ENCODE results near the gene FAM193A.
"Not testable (repeated sequence)": the region's sequence is repeated elsewhere in the genome, so short reads cannot be mapped to it uniquely, and the experiment has no call there.

FAM193A gene

DNA sequence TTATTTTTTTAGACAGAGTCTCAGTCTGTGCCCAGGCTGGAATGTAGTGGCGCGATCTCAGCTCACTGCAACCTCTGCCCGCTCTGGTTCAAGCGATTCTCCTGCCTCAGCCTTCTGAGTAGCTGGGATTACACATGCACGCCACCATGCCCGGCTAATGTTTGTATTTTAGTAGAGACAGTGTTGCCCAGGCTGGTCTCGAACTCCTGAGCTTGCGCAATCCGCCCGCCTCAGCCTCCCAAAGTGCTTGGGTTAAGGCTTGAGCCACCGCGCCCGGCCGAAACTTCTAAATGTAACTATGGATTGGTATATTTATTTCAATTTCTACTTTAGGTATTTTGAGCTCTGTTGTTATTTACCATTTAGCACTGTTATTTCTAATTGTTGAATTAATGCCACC, 79.4 kb downstream of the FAM193A start:
- no peak for DNase-seq (ENCODE audit: low read depth in 2 of 2)

DNA sequence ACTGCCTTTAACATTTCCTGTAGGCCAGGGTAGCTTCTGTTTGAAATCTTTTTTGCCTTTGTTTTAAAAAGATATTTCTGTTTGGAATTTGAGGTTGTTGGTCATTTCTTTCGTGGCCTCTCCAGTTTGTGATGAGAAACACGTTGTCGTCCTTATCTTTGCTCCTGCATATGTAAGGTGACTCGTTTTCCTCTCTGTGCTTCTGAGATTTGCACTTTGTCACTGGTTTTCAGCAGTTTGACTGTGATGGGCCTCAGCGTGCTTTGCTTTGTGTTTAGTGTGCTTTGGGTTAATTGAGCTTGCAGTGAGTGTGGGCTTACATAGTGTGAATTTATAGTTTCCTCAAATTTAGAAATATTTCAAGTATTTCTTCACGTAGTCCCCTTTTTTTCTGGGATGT, 81.5 kb downstream of the FAM193A start:
- no peak for DNase-seq (ENCODE audit: low read depth in 2 of 2)

DNA sequence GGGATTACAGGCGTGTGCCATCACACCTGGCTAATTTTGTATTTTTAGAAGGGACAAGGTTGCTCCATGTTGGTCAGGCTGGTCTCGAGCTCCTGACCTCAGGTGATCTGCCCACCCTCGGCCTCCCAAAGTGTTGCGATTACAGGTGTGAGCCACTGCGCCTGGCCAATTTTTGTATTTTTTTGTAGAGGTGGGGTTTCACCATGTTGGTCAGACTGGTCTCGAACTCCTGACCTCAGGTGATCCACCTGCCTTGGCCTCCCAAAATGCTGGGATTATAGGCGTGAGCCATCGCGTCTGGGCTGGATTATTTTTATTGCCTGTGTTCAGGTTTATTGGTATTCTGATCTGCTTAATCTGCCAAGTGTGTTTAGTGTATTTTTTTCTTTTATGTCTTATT, 82.3 kb downstream of the FAM193A start:
- DNase-seq (ENCODE audit: low read depth in 2 of 2) = not testable (repeated sequence)

DNA sequence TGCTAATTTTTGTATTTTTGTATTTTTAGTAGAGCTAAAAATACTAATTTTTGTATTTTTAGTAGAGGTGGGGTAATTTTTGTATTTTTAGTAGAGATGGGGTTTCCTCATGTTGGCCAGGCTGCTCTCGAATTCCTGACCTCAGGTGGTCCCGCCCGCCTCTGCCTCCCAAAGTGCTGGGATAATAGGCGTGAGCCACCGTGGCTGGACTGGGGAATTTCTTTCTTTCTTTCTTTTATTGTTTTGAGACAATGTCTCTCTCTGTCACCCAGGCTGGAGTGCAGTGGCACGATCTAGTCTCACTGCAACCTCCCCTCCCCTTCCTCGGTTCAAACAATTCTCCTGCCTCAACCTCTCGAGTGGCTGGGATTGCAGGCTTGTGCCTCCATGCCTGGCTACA, 83.0 kb downstream of the FAM193A start:
- DNase-seq (ENCODE audit: low read depth in 2 of 2) = no peak

GRCh38 chr4:2621419-2621818, 85.0 kb downstream of the FAM193A start:
- DNase-seq (ENCODE audit: low read depth in 2 of 2) = no peak

- no peak for DNase-seq (ENCODE audit: low read depth in 2 of 2)
Observed at GRCh38 chr4:2623442-2623841, 87.0 kb downstream of the FAM193A start.

GRCh38 chr4:2624782-2625530, 88.5 kb downstream of the FAM193A start:
- no peak for DNase-seq (ENCODE audit: low read depth in 2 of 2)

GRCh38 chr4:2626231-2626630, 89.8 kb downstream of the FAM193A start:
- no peak for DNase-seq (ENCODE audit: low read depth in 2 of 2)

GRCh38 chr4:2630556-2631273, 94.3 kb downstream of the FAM193A start:
- DNase-seq (ENCODE audit: low read depth in 2 of 2) = no peak

- DNase-seq (ENCODE audit: low read depth in 2 of 2) = no peak
Observed at GRCh38 chr4:2634014-2634413, 97.6 kb downstream of the FAM193A start.

DNA sequence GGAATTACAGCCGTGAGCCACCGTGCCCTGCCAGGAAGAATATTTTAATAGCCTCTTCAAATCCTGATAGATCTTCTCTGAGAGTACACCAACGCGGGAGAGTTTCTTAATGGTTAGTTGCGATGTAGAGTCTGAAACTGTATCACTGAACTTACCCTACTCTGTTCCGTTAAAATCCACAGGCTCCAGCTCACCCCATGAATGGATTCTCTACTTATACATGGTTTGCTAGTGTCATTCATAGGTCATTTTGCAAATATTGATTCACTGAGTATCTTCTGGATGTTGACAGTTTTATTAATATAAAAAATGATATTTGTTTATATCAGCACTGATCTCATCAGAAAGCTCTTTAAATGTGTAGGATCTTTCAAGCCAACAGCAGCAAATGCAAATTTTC, 99.9 kb downstream of the FAM193A start:
- no peak for DNase-seq (ENCODE audit: low read depth in 2 of 2)

DNA sequence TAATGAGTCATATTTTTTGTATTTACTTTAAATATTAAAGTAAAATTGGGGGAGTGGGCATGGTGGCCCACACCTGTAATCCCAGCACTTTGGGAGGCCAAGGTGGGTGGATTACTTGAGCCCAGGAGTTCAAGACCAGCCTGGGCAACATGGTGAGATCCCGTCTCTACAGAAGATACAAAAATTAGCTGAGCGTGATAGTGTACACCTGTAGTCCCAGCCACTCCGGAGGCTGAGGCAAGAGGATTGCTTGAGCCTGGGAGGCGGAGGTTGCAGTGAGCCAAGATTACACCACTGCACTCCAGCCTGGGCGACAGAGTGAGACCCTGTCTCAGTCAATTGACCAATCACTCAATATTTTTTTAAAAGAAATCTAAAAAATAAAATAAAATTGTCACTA, 100.5 kb downstream of the FAM193A start:
- DNase-seq (ENCODE audit: low read depth in 2 of 2) = not testable (repeated sequence)

DNA sequence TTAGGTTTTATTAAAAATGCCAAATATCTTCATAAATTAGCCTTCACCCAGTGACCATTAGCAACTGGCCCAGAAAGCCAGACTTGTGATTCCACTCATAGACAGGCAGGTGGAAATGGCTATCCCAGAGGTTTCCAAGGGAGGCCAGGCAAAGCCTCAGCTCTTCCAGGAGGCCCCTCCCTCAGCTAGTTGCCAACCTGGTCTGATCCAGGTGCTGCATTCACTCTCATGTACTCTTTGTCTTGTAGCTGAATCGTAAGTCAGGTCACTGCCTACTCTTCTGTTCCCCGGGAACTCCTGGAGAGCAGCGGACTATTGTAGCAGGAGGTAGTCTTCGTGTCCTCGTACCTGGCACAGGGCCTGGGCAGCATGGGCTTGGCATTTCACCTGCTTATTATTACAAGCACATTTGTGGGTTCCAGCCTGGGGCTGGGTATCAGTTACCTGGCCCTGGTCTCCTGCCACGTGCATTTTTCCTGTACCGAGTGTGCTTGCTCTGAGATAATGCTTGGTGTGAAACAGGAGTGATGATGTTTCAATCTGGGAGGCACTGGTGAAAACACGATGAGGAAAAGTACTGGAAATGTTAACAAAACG, 101.6 kb downstream of the FAM193A start:
- DNase-seq (ENCODE audit: low read depth in 2 of 2) = no peak

GRCh38 chr4:2638730-2639129, 102.3 kb downstream of the FAM193A start:
- no peak for DNase-seq (ENCODE audit: low read depth in 2 of 2)

DNA sequence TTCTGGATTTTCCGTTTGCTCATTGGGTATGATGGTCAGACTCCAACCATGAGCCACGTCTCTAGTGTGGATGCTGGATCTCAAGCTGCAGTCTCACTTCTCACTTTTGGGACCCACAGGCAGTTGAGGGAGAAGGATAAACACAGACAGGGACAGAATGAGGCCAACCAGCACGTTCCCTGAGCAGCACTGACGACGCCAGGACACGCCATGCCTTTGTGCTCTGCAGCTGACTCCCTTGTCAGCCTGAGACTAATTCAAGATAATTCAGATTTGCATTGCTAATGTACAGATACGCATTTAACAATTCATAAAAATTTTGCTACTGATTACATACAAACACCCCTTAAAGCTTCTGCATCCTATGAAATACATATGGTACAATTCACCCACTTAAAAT, 106.5 kb downstream of the FAM193A start:
- no peak for DNase-seq (ENCODE audit: low read depth in 2 of 2)

DNA sequence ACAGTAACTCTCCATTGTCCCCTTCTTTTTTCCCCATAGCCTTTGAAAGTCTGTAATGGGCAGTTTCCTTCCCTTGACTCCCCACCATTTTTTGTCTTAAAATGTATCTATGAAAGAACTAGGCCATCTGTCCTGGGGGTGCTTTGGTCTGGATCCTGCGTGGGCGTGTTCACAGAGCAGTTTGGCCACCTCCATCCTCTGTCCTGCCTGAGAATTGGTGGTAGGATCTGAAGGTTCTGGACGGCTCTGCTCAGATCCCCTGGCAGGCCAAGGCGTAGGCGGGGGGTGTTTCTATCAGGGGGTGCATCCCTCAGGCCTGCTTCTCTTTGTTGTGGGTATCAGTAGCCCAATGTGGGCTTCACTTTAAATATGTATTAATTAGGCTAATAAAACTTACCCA, 107.1 kb downstream of the FAM193A start:
- DNase-seq (ENCODE audit: low read depth in 2 of 2) = no peak

GRCh38 chr4:2646396-2647149, 110.1 kb downstream of the FAM193A start:
- no peak for DNase-seq (ENCODE audit: low read depth in 2 of 2)

- DNase-seq (ENCODE audit: low read depth in 2 of 2) = no peak
Observed at GRCh38 chr4:2647403-2648158, 111.1 kb downstream of the FAM193A start.

- no peak for DNase-seq (ENCODE audit: low read depth in 2 of 2)
Observed at GRCh38 chr4:2648159-2648814, 111.8 kb downstream of the FAM193A start.

GRCh38 chr4:2649604-2650114, 113.2 kb downstream of the FAM193A start:
- DNase-seq (ENCODE audit: low read depth in 2 of 2) = no peak

GRCh38 chr4:2650276-2650675, 113.8 kb downstream of the FAM193A start:
- DNase-seq (ENCODE audit: low read depth in 2 of 2) = no peak

Data from stimulated activated CD8-positive, alpha-beta memory T cell treated with anti-CD3 and anti-CD28 coated beads, Interleukin-7, amount 100 ng/mL, for 1 hour (primary cell).